ENCODE data around the gene NTNG1. TPM values are rescaled to one million over a fixed set of nuclear protein-coding genes. Genes with fewer than 3 reads are reported as not detected.

NTNG1 gene
- total RNA-seq, 1 donor from 2014 or later, result 1.1 TPM

GRCh38 chr1:107213225-107213624 lies 72.4 kb downstream of the NTNG1 start:
- Mint-ChIP-seq H3K27me3 (no peaks in the 10 kb centered on the region), H3K4me3 (ENCODE audit: low read depth) (no peak overlapping the region), H3K9me3 (ENCODE audit: low read depth) (peaks cover 22% of the 10 kb centered on the region), H3K36me3 (ENCODE audit: insufficient read depth) (no peaks in the 10 kb centered on the region), H3K27ac (no peak overlapping the region), H3K4me1 (ENCODE audit: low read depth) (no peaks in the 10 kb centered on the region)
- no peak for DNase-seq (ENCODE audit: low spot score, unreplicated experiment)
- no peak for TF ChIP-seq CTCF (IDR thresholded peaks at IDR 0.05; ENCODE audit: unreplicated experiment)

- H3K4me3 Mint-ChIP-seq (ENCODE audit: low read depth), result no peak overlapping the region
- no peak for TF ChIP-seq CTCF (IDR thresholded peaks at IDR 0.05; ENCODE audit: unreplicated experiment)
- no peak overlapping the region for H3K27ac Mint-ChIP-seq
- no peak for DNase-seq (ENCODE audit: low spot score, unreplicated experiment)
- H3K9me3 Mint-ChIP-seq (ENCODE audit: low read depth), result peaks cover 23% of the 10 kb centered on the region
- H3K4me1 Mint-ChIP-seq (ENCODE audit: low read depth), result no peaks in the 10 kb centered on the region
- no peaks in the 10 kb centered on the region for H3K36me3 Mint-ChIP-seq (ENCODE audit: insufficient read depth)
- no peaks in the 10 kb centered on the region for H3K27me3 Mint-ChIP-seq
Observed at GRCh38 chr1:107220036-107220435, 79.2 kb downstream of the NTNG1 start.

GRCh38 chr1:107225706-107226105 lies 84.9 kb downstream of the NTNG1 start:
- H3K4me1 Mint-ChIP-seq (ENCODE audit: low read depth), result peaks cover under 1% of the 10 kb centered on the region
- H3K27me3 Mint-ChIP-seq, result no peaks in the 10 kb centered on the region
- DNase-seq (ENCODE audit: low spot score, unreplicated experiment), result no peak
- no peak overlapping the region for H3K27ac Mint-ChIP-seq
- no peak for TF ChIP-seq CTCF (IDR thresholded peaks at IDR 0.05; ENCODE audit: unreplicated experiment)
- H3K36me3 Mint-ChIP-seq (ENCODE audit: insufficient read depth), result no peaks in the 10 kb centered on the region
- no peak overlapping the region for H3K4me3 Mint-ChIP-seq (ENCODE audit: low read depth)
- no peaks in the 10 kb centered on the region for H3K9me3 Mint-ChIP-seq (ENCODE audit: low read depth)

GRCh38 chr1:107228704-107229371 lies 88.0 kb downstream of the NTNG1 start:
- no peak overlapping the region for H3K4me3 Mint-ChIP-seq (ENCODE audit: low read depth)

GRCh38 chr1:107229711-107230110 lies 88.9 kb downstream of the NTNG1 start:
- no peak for TF ChIP-seq CTCF (IDR thresholded peaks at IDR 0.05; ENCODE audit: unreplicated experiment)
- Mint-ChIP-seq H3K36me3 (ENCODE audit: insufficient read depth) (no peaks in the 10 kb centered on the region), H3K27ac (no peak overlapping the region), H3K4me1 (ENCODE audit: low read depth) (peaks cover 4% of the 10 kb centered on the region), H3K4me3 (ENCODE audit: low read depth) (no peak overlapping the region), H3K9me3 (ENCODE audit: low read depth) (no peaks in the 10 kb centered on the region), H3K27me3 (no peaks in the 10 kb centered on the region)
- no peak for DNase-seq (ENCODE audit: low spot score, unreplicated experiment)

More at GRCh38 chr1:107228704-107229371, 88.0 kb downstream of the NTNG1 start:
- H3K4me1 Mint-ChIP-seq (ENCODE audit: low read depth), result peaks cover 4% of the 10 kb centered on the region
- TF ChIP-seq CTCF (IDR thresholded peaks at IDR 0.05; ENCODE audit: unreplicated experiment), result no peak
- no peak overlapping the region for H3K27ac Mint-ChIP-seq
- no peak for DNase-seq (ENCODE audit: low spot score, unreplicated experiment)
- no peaks in the 10 kb centered on the region for H3K9me3 Mint-ChIP-seq (ENCODE audit: low read depth)
- H3K36me3 Mint-ChIP-seq (ENCODE audit: insufficient read depth), result no peaks in the 10 kb centered on the region
- H3K27me3 Mint-ChIP-seq, result no peaks in the 10 kb centered on the region
